HFF-Myc (cell line): ENCODE data around the gene STXBP3.

ENCODE experiments used
- DNase-seq: peaks from one replicate; pipeline ENCODE4 v3.0.0-alpha.2; 2011; ENCODE audit warnings: low read depth; ENCODE audit errors: extremely low read depth
- H3K4me3 ChIP-seq: replicated peaks from 2 replicates; pipeline ENCODE4 v1.5.1; 2011; ENCODE audit warnings: low read depth, mild to moderate bottlenecking, control low read depth, low read length
- CTCF ChIP-seq: IDR thresholded peaks from 2 replicates; pipeline ENCODE4 v1.5.1; 2012; ENCODE audit warnings: mild to moderate bottlenecking, low read depth, low read length, control low read depth; ENCODE audit errors: missing control alignments

The STXBP3 gene

GRCh38 chr1:108718927-108719655 is 27.4 kb upstream of the STXBP3 start:
- no peak for DNase-seq
- no peak overlapping the region for H3K4me3 ChIP-seq
- TF ChIP-seq CTCF: no peak

- peak; percentile 50 for DNase-seq
- H3K4me3 ChIP-seq: no peak overlapping the region
- no peak for TF ChIP-seq CTCF
Measured at GRCh38 chr1:108719656-108720435, 26.6 kb upstream of the STXBP3 start.

GRCh38 chr1:108722292-108722691 is 24.2 kb upstream of the STXBP3 start:
- H3K4me3 ChIP-seq: no peak overlapping the region
- no peak for DNase-seq
- TF ChIP-seq CTCF: no peak

GRCh38 chr1:108725906-108726305 is 20.6 kb upstream of the STXBP3 start:
- TF ChIP-seq CTCF: no peak
- no peak for DNase-seq
- H3K4me3 ChIP-seq: no peak overlapping the region

GRCh38 chr1:108728327-108728923 is 18.0 kb upstream of the STXBP3 start:
- no peak overlapping the region for H3K4me3 ChIP-seq
- no peak for DNase-seq
- no peak for TF ChIP-seq CTCF

- no peak overlapping the region for H3K4me3 ChIP-seq
- no peak for DNase-seq
- TF ChIP-seq CTCF: no peak
Measured at GRCh38 chr1:108729481-108729880, 17.0 kb upstream of the STXBP3 start.
